Vagina (tissue), 2 donors: Measurements from ENCODE around the gene WWOX.

ENCODE experiments used
- POLR2AphosphoS5 ChIP-seq, 2 donors: sonication (generic); formaldehyde crosslinking; IDR thresholded peaks; one replicate each; pipeline ENCODE4 v1.9.0; 2017; ENCODE audit warnings: antibody characterized with exemption in 2 of 2, mild to moderate bottlenecking in 2 of 2, low read depth in 1 of 2; ENCODE audit not compliant: insufficient read depth in 1 of 2
- TF ChIP-seq, protein P1 (sequence below), 3 experiments: fragments of 450-650 bp in 2 of 3; fragments of 200-600 bp in 1 of 3; sonication (generic) in 1 of 3; IDR thresholded peaks; one replicate each; pipeline ENCODE4 v1.5.1; 2017 to 2019; ENCODE audit warnings: antibody characterized with exemption in 3 of 3, mild to moderate bottlenecking in 2 of 3, moderate library complexity in 2 of 3

DNA sequence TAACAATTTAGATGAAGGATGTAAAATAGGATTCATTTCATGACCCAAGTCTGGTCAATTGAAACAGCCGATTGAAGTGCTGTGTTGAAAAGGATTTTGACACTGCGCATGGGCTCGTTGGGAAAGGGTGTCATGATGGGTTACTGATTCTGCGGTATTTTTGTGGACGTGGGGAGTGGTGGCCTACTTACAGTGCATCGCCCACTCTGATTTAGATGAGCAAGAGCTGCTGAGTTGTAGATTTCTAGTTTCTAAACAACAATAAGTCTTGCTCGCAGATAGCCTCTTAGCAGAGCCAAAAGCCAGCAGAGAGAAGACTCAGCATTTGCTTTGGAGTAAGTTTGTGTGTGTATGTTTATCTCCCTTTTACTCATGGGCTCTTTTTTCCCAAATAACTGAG lies 770.0 kb downstream of the WWOX start:
- TF ChIP-seq, protein P1, sequence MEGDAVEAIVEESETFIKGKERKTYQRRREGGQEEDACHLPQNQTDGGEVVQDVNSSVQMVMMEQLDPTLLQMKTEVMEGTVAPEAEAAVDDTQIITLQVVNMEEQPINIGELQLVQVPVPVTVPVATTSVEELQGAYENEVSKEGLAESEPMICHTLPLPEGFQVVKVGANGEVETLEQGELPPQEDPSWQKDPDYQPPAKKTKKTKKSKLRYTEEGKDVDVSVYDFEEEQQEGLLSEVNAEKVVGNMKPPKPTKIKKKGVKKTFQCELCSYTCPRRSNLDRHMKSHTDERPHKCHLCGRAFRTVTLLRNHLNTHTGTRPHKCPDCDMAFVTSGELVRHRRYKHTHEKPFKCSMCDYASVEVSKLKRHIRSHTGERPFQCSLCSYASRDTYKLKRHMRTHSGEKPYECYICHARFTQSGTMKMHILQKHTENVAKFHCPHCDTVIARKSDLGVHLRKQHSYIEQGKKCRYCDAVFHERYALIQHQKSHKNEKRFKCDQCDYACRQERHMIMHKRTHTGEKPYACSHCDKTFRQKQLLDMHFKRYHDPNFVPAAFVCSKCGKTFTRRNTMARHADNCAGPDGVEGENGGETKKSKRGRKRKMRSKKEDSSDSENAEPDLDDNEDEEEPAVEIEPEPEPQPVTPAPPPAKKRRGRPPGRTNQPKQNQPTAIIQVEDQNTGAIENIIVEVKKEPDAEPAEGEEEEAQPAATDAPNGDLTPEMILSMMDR (IDR thresholded peaks at IDR 0.05): no peak
- no peak for TF ChIP-seq POLR2AphosphoS5 (IDR thresholded peaks at IDR 0.05; ENCODE audit: insufficient read depth in 1 of 2, low read depth in 1 of 2)
